ENCODE results near the gene TMEM200A.
"Not testable (repeated sequence)": the region's sequence is repeated elsewhere in the genome, so short reads cannot be mapped to it uniquely, and the experiment has no call there.

The TMEM200A gene

GRCh38 chr6:130365166-130366106, at the start of gene TMEM200A:
TMEM200A (plus strand) TSS chr6:130366017; CDS start chr6:130440423, 74,406 bp downstream.
- DNase-seq (ENCODE audit: low spot score), result peak; percentile 47

GRCh38 chr6:130320908-130321307, 44.9 kb upstream of the TMEM200A start:
- no peak for DNase-seq (ENCODE audit: low spot score)

GRCh38 chr6:130322673-130323268, 43.0 kb upstream of the TMEM200A start:
- DNase-seq (ENCODE audit: low spot score), result peak; percentile 64

GRCh38 chr6:130324657-130325056, 41.2 kb upstream of the TMEM200A start:
- no peak for DNase-seq (ENCODE audit: low spot score)

- DNase-seq (ENCODE audit: low spot score), result no peak
Measured at GRCh38 chr6:130326496-130326895, 39.3 kb upstream of the TMEM200A start.

GRCh38 chr6:130337534-130337933, 28.3 kb upstream of the TMEM200A start:
- no peak for DNase-seq (ENCODE audit: low spot score)

- DNase-seq (ENCODE audit: low spot score), result not testable (repeated sequence)
Measured at GRCh38 chr6:130346324-130346723, 19.5 kb upstream of the TMEM200A start.

- no peak for DNase-seq (ENCODE audit: low spot score)
Measured at GRCh38 chr6:130354322-130354721, 11.5 kb upstream of the TMEM200A start.

- DNase-seq (ENCODE audit: low spot score), result no peak
Measured at GRCh38 chr6:130355572-130355971, 10.2 kb upstream of the TMEM200A start.

- DNase-seq (ENCODE audit: low spot score), result no peak
Measured at GRCh38 chr6:130357436-130357835, 8.4 kb upstream of the TMEM200A start.

GRCh38 chr6:130359736-130360135, 6.1 kb upstream of the TMEM200A start:
- DNase-seq (ENCODE audit: low spot score), result no peak

- DNase-seq (ENCODE audit: low spot score), result no peak
Measured at GRCh38 chr6:130362128-130362527, 3.7 kb upstream of the TMEM200A start.

GRCh38 chr6:130364224-130364780, 1.5 kb upstream of the TMEM200A start:
- DNase-seq (ENCODE audit: low spot score), result no peak

- no peak for DNase-seq (ENCODE audit: low spot score)
Measured at GRCh38 chr6:130366107-130367005, 539 bp downstream of the TMEM200A start.

GRCh38 chr6:130367767-130368166, 1.9 kb downstream of the TMEM200A start:
- no peak for DNase-seq (ENCODE audit: low spot score)

GRCh38 chr6:130368576-130368975, 2.8 kb downstream of the TMEM200A start:
- DNase-seq (ENCODE audit: low spot score), result no peak

- no peak for DNase-seq (ENCODE audit: low spot score)
Measured at GRCh38 chr6:130369831-130370230, 4.0 kb downstream of the TMEM200A start.

GRCh38 chr6:130371921-130372420, 6.2 kb downstream of the TMEM200A start:
- DNase-seq (ENCODE audit: low spot score), result no peak

GRCh38 chr6:130372786-130373185, 7.0 kb downstream of the TMEM200A start:
- no peak for DNase-seq (ENCODE audit: low spot score)

- DNase-seq (ENCODE audit: low spot score), result no peak
Measured at GRCh38 chr6:130373992-130374391, 8.2 kb downstream of the TMEM200A start.

- DNase-seq (ENCODE audit: low spot score), result no peak
Measured at GRCh38 chr6:130376936-130377335, 11.1 kb downstream of the TMEM200A start.

- DNase-seq (ENCODE audit: low spot score), result no peak
Measured at GRCh38 chr6:130377371-130377770, 11.6 kb downstream of the TMEM200A start.

All from activated CD4-positive, alpha-beta T cell treated with anti-CD3 and anti-CD28 coated beads, Interleukin-2, Interleukin-4, amounts not matched to agents 100 ng/mL and 50 ng/mL, durations not matched to agents 16 hours and 8 hours (primary cell).